ENCODE data around the gene GOLGA8S. TPM values are rescaled to one million over a fixed set of nuclear protein-coding genes. Genes with fewer than 3 reads are reported as not detected.
A peak's percentile ranks its signal among the peaks of the same experiment; 100 is the strongest.
"Not testable (repeated sequence)": the region's sequence is repeated elsewhere in the genome, so short reads cannot be mapped to it uniquely, and the experiment has no call there.

GOLGA8S gene
- total and polyA plus RNA-seq, 12 donors, result 0.03 to 0.92 (median 0.41) TPM

GRCh38 chr15:23370578-23370977 is 16.0 kb downstream of the GOLGA8S start:
- intact Hi-C loops (cut with DNase I), result no loop called here
- Histone ChIP-seq H3K9me3 (no peaks in the 10 kb centered on the region), H3K27me3 (no peaks in the 10 kb centered on the region), H3K4me3 (no peak overlapping the region), H3K36me3 (no peaks in the 10 kb centered on the region), H3K27ac (peak overlapping the region in 9 of 10 donors; percentile 26 to 74 (median 60)), H3K4me1 (peaks cover 0 to 15% (median 4%) of the 10 kb centered on the region in 9 donors)
- DNase-seq (no peak), ATAC-seq (peak in 1 of 8 donors; percentile 29)
- TF ChIP-seq, protein P1, sequence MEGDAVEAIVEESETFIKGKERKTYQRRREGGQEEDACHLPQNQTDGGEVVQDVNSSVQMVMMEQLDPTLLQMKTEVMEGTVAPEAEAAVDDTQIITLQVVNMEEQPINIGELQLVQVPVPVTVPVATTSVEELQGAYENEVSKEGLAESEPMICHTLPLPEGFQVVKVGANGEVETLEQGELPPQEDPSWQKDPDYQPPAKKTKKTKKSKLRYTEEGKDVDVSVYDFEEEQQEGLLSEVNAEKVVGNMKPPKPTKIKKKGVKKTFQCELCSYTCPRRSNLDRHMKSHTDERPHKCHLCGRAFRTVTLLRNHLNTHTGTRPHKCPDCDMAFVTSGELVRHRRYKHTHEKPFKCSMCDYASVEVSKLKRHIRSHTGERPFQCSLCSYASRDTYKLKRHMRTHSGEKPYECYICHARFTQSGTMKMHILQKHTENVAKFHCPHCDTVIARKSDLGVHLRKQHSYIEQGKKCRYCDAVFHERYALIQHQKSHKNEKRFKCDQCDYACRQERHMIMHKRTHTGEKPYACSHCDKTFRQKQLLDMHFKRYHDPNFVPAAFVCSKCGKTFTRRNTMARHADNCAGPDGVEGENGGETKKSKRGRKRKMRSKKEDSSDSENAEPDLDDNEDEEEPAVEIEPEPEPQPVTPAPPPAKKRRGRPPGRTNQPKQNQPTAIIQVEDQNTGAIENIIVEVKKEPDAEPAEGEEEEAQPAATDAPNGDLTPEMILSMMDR (IDR thresholded peaks at IDR 0.05), result no peak
- 49 to 65% methylated on average over 2 of the region's 2 CpGs for WGBS, 2 donors

- ATAC-seq; DNase-seq; H3K27me3 ChIP-seq; H3K36me3 ChIP-seq; H3K4me3 ChIP-seq; intact Hi-C loops (cut with DNase I); H3K9me3 ChIP-seq: not testable (repeated sequence)
- Histone ChIP-seq H3K27ac (peak overlapping the region in 8 of 10 donors; percentile 31 to 74 (median 62)), H3K4me1 (peaks cover 0 to 20% (median 4%) of the 10 kb centered on the region in 9 donors)
- 43 to 67% methylated on average over 4 of the region's 4 CpGs for WGBS, 2 donors
Observed at GRCh38 chr15:23371134-23371533, 16.6 kb downstream of the GOLGA8S start.

DNA sequence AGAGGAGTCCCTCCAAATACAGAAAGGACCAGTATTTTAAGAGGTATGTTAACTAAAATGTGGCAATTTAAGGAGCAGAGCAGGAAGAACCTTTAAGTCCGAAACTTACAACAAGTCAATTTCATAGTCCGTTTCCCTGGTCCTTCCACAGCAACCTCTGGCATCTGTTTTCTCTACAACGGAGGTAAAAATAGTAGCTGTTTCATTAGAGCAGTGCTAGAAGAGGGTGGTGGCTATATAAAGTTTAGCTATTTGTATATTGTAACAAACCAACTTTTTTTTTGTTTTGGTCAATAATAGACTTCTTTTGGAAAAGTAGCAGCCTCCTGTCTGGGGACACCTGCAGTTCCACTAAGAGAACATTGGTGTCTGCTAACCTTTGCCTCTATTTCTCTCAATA is 17.3 kb downstream of the GOLGA8S start:
- H3K27me3 ChIP-seq; DNase-seq; H3K9me3 ChIP-seq; H3K36me3 ChIP-seq; intact Hi-C loops (cut with DNase I): not testable (repeated sequence)
- H3K27ac ChIP-seq, result peak overlapping the region; percentile 31 to 74 (median 58)
- peak overlapping the region in 2 of 10 donors; percentile 16 to 23 for H3K4me3 ChIP-seq
- 46 to 54% methylated on average over 3 of the region's 3 CpGs for WGBS, 2 donors
- peaks cover 0 to 21% (median 4%) of the 10 kb centered on the region in 9 donors for H3K4me1 ChIP-seq
- peak in 4 of 8 donors; percentile 67 to 86 (median 76) for ATAC-seq

DNA sequence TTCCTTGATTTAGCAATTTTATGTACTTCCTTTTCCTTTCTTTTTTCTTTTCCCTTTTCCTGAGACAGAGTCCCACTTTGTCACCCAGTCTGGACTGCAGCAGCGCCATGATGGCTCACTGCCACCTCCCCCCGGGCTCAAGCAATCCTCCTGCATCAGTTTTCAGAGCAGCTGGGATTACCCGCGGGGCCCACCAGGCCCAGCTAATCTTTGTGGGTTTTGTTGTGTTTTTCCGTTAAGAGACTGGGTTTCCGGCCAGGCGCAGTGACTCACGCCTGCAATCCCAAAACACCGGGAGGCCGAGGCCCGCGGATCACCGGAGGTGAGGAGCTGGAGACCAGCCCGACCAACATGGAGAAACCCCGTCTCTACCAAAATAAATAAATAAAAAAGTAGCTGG is 17.7 kb downstream of the GOLGA8S start:
- WGBS, 2 donors, result 80 to 82% methylated on average over 15 of the region's 15 CpGs
- intact Hi-C loops (cut with DNase I), result no loop called here
- no peak overlapping the region for H3K4me3 ChIP-seq
- TF ChIP-seq, protein P1 (IDR thresholded peaks at IDR 0.05), result no peak
- DNase-seq, result no peak
- H3K27ac ChIP-seq, result peak overlapping the region in 8 of 10 donors; percentile 47 to 74 (median 62)
- H3K36me3 ChIP-seq, result no peaks in the 10 kb centered on the region
- no peaks in the 10 kb centered on the region for H3K27me3 ChIP-seq
- no peaks in the 10 kb centered on the region for H3K9me3 ChIP-seq
- H3K4me1 ChIP-seq, result peaks cover 0 to 21% (median 4%) of the 10 kb centered on the region in 9 donors
- ATAC-seq, result peak in 3 of 8 donors; percentile 19 to 65 (median 50)

DNA sequence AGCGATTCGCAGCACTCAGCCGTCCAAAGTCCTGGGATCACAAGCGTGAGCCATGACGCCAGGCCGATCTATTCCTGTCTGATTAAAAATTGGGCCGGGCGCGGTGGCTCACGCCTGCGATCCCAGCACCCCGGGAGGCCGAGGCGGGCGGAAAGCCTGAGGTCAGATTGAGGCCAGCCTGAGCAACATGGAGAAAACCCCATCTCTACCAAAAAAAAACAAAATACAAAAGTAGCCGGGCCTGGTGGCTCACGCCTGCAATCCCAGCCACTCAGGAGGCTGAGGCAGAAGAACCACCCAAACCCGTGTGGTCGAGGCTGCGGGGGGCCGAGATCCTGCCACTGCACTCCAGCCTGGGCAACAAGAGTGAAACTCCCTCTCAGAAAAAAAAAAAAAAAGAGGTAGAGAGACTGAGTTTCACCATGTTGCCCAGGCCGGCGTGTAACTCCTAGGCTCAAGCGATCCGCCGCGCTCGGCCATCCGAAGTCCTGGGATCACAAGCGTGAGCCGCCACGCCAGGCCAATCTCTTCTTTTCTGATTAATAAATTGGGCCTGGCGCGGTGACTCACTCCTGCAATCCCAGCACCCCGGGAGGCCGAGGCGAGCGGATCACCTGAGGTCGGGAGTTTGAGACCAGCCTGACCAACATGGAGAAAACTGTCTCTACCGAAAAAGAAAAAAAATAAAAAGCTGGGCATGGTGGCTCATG is 18.5 kb downstream of the GOLGA8S start:
- H3K9me3 ChIP-seq; H3K27ac ChIP-seq; intact Hi-C loops (cut with DNase I); ATAC-seq; H3K27me3 ChIP-seq; H3K36me3 ChIP-seq; DNase-seq; H3K4me3 ChIP-seq: not testable (repeated sequence)
- peaks cover 0 to 21% (median 4%) of the 10 kb centered on the region in 9 donors for H3K4me1 ChIP-seq
- WGBS, 2 donors, result 94 to 96% methylated on average over 40 of the region's 40 CpGs

GRCh38 chr15:23374226-23374625 is 19.7 kb downstream of the GOLGA8S start:
- WGBS, 2 donors, result 91% methylated on average over 10 to 11 of the region's 11 CpGs
- not testable (repeated sequence) for H3K27me3 ChIP-seq, H3K36me3 ChIP-seq

GRCh38 chr15:23378946-23379345 is 24.4 kb downstream of the GOLGA8S start:
- H3K27ac ChIP-seq; DNase-seq; H3K4me1 ChIP-seq; ATAC-seq; intact Hi-C loops (cut with DNase I); H3K36me3 ChIP-seq; H3K27me3 ChIP-seq; H3K4me3 ChIP-seq; H3K9me3 ChIP-seq: not testable (repeated sequence)
- 88 to 91% methylated on average over 13 of the region's 13 CpGs for WGBS, 2 donors

More at GRCh38 chr15:23374226-23374625, 19.7 kb downstream of the GOLGA8S start:
- intact Hi-C loops (cut with DNase I); H3K27ac ChIP-seq; DNase-seq; H3K4me3 ChIP-seq; H3K9me3 ChIP-seq; ATAC-seq: not testable (repeated sequence)
- H3K4me1 ChIP-seq, result peaks cover 0 to 21% (median 4%) of the 10 kb centered on the region in 9 donors

- intact Hi-C loops (cut with DNase I), result loop anchor here in 1 of 10 donors (10.0 kb wide), 1 partner anchor 1794 kb away; no protein-coding TSS in a partner anchor
- H3K4me1 ChIP-seq, DNase-seq, H3K27ac ChIP-seq, H3K4me3 ChIP-seq, ATAC-seq, H3K9me3 ChIP-seq, H3K36me3 ChIP-seq, H3K27me3 ChIP-seq: not testable (repeated sequence)
- WGBS, 2 donors, result 60 to 62% methylated on average over 4 of the region's 4 CpGs
Observed at GRCh38 chr15:23380700-23381099, 26.2 kb downstream of the GOLGA8S start.

DNA sequence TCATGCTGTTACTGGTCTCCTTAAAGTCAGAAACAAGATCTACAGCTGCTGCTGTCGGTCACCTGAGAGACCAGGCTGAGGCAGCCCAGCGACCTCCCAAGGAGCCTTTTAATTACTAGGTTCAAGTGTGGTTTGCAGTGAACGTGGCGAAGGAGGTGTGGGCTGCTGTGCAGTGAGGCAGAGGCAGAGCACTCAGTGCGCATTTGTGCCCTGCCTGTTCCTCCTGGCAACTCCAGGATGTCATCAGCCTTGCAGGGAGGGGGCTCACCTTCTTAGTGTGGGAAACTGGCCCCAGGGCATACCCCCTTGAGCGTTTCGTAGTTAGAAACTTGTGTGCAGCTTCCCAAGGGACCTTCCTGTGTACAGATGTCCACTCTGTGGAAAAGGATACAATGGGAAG is 26.6 kb downstream of the GOLGA8S start:
- 63 to 67% methylated on average over 7 of the region's 7 CpGs for WGBS, 2 donors
- not testable (repeated sequence) for DNase-seq, H3K36me3 ChIP-seq, H3K27me3 ChIP-seq, H3K9me3 ChIP-seq, H3K4me1 ChIP-seq, H3K27ac ChIP-seq, H3K4me3 ChIP-seq
- ATAC-seq, result peak in 1 of 8 donors; percentile 22
- intact Hi-C loops (cut with DNase I), result loop anchor here in 1 of 10 donors (10.0 kb wide), 1 partner anchor 1794 kb away; no protein-coding TSS in a partner anchor

All from heart right ventricle (tissue), 16 donors.